WTC11 (cell line): Measurements from ENCODE around the gene ITPR1. TPM values are rescaled to one million over a fixed set of nuclear protein-coding genes. Genes with fewer than 3 reads are reported as not detected.

Experiments used
- ATAC-seq: fragments of 200-7000 bp; cut with Tn5 transposase; 2 replicates; pipeline ENCODE4 v1.10.0; 2021; ENCODE audit warnings: mild to moderate bottlenecking, moderate library complexity
- CTCF ChIA-PET: fragments of 300-600 bp; sonication (Branson Sonifier 250); formaldehyde crosslinking; loops from one replicate; lab custom pipeline; 2021; ENCODE audit warnings: antibody characterized with exemption; lab: Charles Lee
- POLR2A ChIA-PET: fragments of 350-600 bp; sonication (Branson Sonifier 250); formaldehyde crosslinking; loops from one replicate; lab custom pipeline; 2021; ENCODE audit warnings: antibody characterized with exemption; lab: Charles Lee
- DNase-seq: peaks from one replicate; pipeline ENCODE4 v3.0.0; 2021; ENCODE audit warnings: low spot score
- H3K27ac Mint-ChIP-seq: 2 replicates; pipeline ENCODE4 v1.8.0; 2021; ENCODE audit warnings: mixed read lengths
- H3K27me3 Mint-ChIP-seq: 2 replicates; pipeline ENCODE4 v1.8.0; 2021; ENCODE audit warnings: low read depth, mild to moderate bottlenecking, moderate library complexity, mixed read lengths
- H3K36me3 Mint-ChIP-seq: 2 replicates; pipeline ENCODE4 v1.8.0; 2021; ENCODE audit warnings: mixed read lengths
- H3K4me1 Mint-ChIP-seq: 2 replicates; pipeline ENCODE4 v1.8.0; 2022; ENCODE audit warnings: mixed read lengths
- H3K4me3 Mint-ChIP-seq: 2 replicates; pipeline ENCODE4 v1.8.0; 2021; ENCODE audit warnings: mild to moderate bottlenecking, moderate library complexity, mixed read lengths
- H3K9me3 Mint-ChIP-seq: 2 replicates; pipeline ENCODE4 v1.8.0; 2021; ENCODE audit warnings: mixed read lengths
- ATF2 ChIP-seq: sonication (generic); formaldehyde crosslinking; IDR thresholded peaks from 2 replicates; pipeline ENCODE4 v1.8.1; 2022; ENCODE audit warnings: low read depth, missing genetic modification reagents, borderline replicate concordance
- ATF6 ChIP-seq: sonication (generic); formaldehyde crosslinking; IDR thresholded peaks from 2 replicates; pipeline ENCODE4 v1.8.1; 2023; ENCODE audit warnings: mild to moderate bottlenecking, missing genetic modification reagents
- CREM ChIP-seq: sonication (generic); formaldehyde crosslinking; IDR thresholded peaks from 2 replicates; pipeline ENCODE4 v1.8.1; 2022; ENCODE audit warnings: mild to moderate bottlenecking, missing genetic modification reagents, moderate library complexity
- EMX1 ChIP-seq: fragments of 250-450 bp; sonication (Bioruptor Pico); IDR thresholded peaks from 2 replicates; pipeline ENCODE4 v1.8.0; 2021; ENCODE audit warnings: mild to moderate bottlenecking
- FOXJ3 ChIP-seq: sonication (generic); formaldehyde crosslinking; IDR thresholded peaks from 2 replicates; pipeline ENCODE4 v1.9.0; 2021; ENCODE audit warnings: missing genetic modification reagents, mild to moderate bottlenecking, borderline replicate concordance
- FOXP4 ChIP-seq: sonication (generic); formaldehyde crosslinking; IDR thresholded peaks from 2 replicates; pipeline ENCODE4 v1.8.0; 2022; ENCODE audit warnings: mild to moderate bottlenecking, missing genetic modification reagents
- GABPB1 ChIP-seq: sonication (generic); formaldehyde crosslinking; IDR thresholded peaks from 2 replicates; pipeline ENCODE4 v1.8.1; 2023; ENCODE audit warnings: mild to moderate bottlenecking, missing genetic modification reagents
- IRF2 ChIP-seq: sonication (generic); formaldehyde crosslinking; IDR thresholded peaks from 2 replicates; pipeline ENCODE4 v1.8.0; 2022; ENCODE audit warnings: low read depth, missing genetic modification reagents, borderline replicate concordance
- JAZF1 ChIP-seq: fragments of 250-450 bp; sonication (Bioruptor Pico); IDR thresholded peaks from 2 replicates; pipeline ENCODE4 v1.9.0; 2021; ENCODE audit warnings: moderate library complexity, mild to moderate bottlenecking, inconsistent platforms
- NFATC4 ChIP-seq: fragments of 250-450 bp; sonication (Bioruptor Pico); IDR thresholded peaks from 2 replicates; pipeline ENCODE4 v1.9.0; 2021; ENCODE audit warnings: mild to moderate bottlenecking
- NR1H2 ChIP-seq: sonication (generic); formaldehyde crosslinking; IDR thresholded peaks from 2 replicates; pipeline ENCODE4 v1.9.0; 2021; ENCODE audit warnings: mild to moderate bottlenecking, moderate library complexity, missing genetic modification reagents
- PREB ChIP-seq: sonication (generic); formaldehyde crosslinking; IDR thresholded peaks from 2 replicates; pipeline ENCODE4 v1.8.1; 2022; ENCODE audit warnings: mild to moderate bottlenecking, missing genetic modification reagents, moderate library complexity, borderline replicate concordance
- SP1 ChIP-seq: sonication (generic); formaldehyde crosslinking; conservative IDR thresholded peaks from 2 replicates; pipeline ENCODE4 v1.8.1; 2022; ENCODE audit warnings: missing genetic modification reagents
- TP53 ChIP-seq: sonication (generic); formaldehyde crosslinking; IDR thresholded peaks from 2 replicates; pipeline ENCODE4 v1.8.1; 2023; ENCODE audit warnings: mild to moderate bottlenecking, missing genetic modification reagents
- ZBTB21 ChIP-seq: sonication (generic); formaldehyde crosslinking; IDR thresholded peaks from 2 replicates; pipeline ENCODE4 v1.8.1; 2023; ENCODE audit warnings: mild to moderate bottlenecking, missing genetic modification reagents, borderline replicate concordance
- ZMAT4 ChIP-seq: fragments of 250-450 bp; sonication (Bioruptor Pico); IDR thresholded peaks from 2 replicates; pipeline ENCODE4 v1.9.0; 2021; ENCODE audit warnings: mild to moderate bottlenecking
- ZNF423 ChIP-seq: fragments of 250-450 bp; sonication (Bioruptor Pico); IDR thresholded peaks from 2 replicates; pipeline ENCODE4 v2.1.2; 2022; ENCODE audit warnings: mild to moderate bottlenecking, moderate library complexity
- ZNF532 ChIP-seq: fragments of 250-450 bp; sonication (Bioruptor Pico); IDR thresholded peaks from 2 replicates; pipeline ENCODE4 v1.9.0; 2021; ENCODE audit warnings: mild to moderate bottlenecking, borderline replicate concordance
- total RNA-seq: library from RNA; stranded (reverse); gene quantifications from 3 replicates; pipeline ENCODE4 v1.2.3, GENCODE V29; 2021

ITPR1 gene
- total RNA-seq, 1 experiment from 2014 or later = 11.8 TPM

GRCh38 chr3:4461468-4462090 is 31.6 kb upstream of the ITPR1 start:
- Mint-ChIP-seq H3K4me1 (peaks cover 4% of the 10 kb centered on the region; the same call in 1 of the 2 replicates), H3K27ac (no peak overlapping the region), H3K27me3 (no peaks in the 10 kb centered on the region), H3K9me3 (peaks cover 3% of the 10 kb centered on the region; the same call in 1 of the 2 replicates), H3K4me3 (no peak overlapping the region), H3K36me3 (no peaks in the 10 kb centered on the region)
- no peak for DNase-seq
- ChIA-PET POLR2A (interaction anchor here (1.4 kb wide), 1 partner anchor 32 kb away, joined by 3 read pairs; the partner anchor contains the start of gene ITPR1), CTCF (no interaction called here)
- no peak for ATAC-seq
- TF ChIP-seq SP1 (CRISPR knock-in tag) = no peak
- TF ChIP-seq FOXJ3 = no peak
- TF ChIP-seq GABPB1 (CRISPR knock-in tag) = no peak
- no peak for TF ChIP-seq FOXP4
- TF ChIP-seq ZNF532 (CRISPR knock-in tag) = no peak
- no peak for TF ChIP-seq ZMAT4
- no peak for TF ChIP-seq EMX1 (CRISPR knock-in tag)
- TF ChIP-seq PREB = no peak
- TF ChIP-seq ZNF423 (CRISPR knock-in tag) = no peak
- TF ChIP-seq ATF2 (CRISPR knock-in tag) = no peak
- no peak for TF ChIP-seq NR1H2
- no peak for TF ChIP-seq JAZF1 (CRISPR knock-in tag)
- TF ChIP-seq ATF6 (CRISPR knock-in tag) = no peak
- no peak for TF ChIP-seq TP53 (CRISPR knock-in tag)
- TF ChIP-seq ZBTB21 (CRISPR knock-in tag) = no peak
- no peak for TF ChIP-seq IRF2 (CRISPR knock-in tag)
- TF ChIP-seq CREM (CRISPR knock-in tag) = no peak
- TF ChIP-seq NFATC4 = no peak
